OCI-LY3 (cell line): ENCODE results near the gene CENPE.

Source experiments
- H2AFZ ChIP-seq: fragments of 200-600, 300-600 bp; shearing (Covaris generic); 2 replicates; pipeline ENCODE4 v1.6.0; 2014; ENCODE audit warnings: antibody characterized with exemption, low read depth, low read length
- H3K27ac ChIP-seq: fragments of 200-600, 300-600 bp; sonication (generic); 2 replicates; pipeline ENCODE4 v1.5.1; 2014; ENCODE audit warnings: mild to moderate bottlenecking, low read length, moderate library complexity, mixed read lengths
- H3K27me3 ChIP-seq: fragments of 200-600, 300-600 bp; sonication (generic); 2 replicates; pipeline ENCODE4 v1.6.1; 2014; ENCODE audit warnings: low read depth, low read length, mixed read lengths
- H3K36me3 ChIP-seq: fragments of 200-600, 300-600 bp; sonication (generic); replicated peaks from 2 replicates; pipeline ENCODE3; 2014; ENCODE audit warnings: low read depth, low read length, mixed read lengths
- H3K4me1 ChIP-seq: fragments of 300-600, 200-600 bp; sonication (generic); 2 replicates; pipeline ENCODE4 v1.6.1; 2014; ENCODE audit warnings: low read length, mixed read lengths
- H3K4me2 ChIP-seq: fragments of 200-600, 300-600 bp; sonication (generic); 2 replicates; pipeline ENCODE4 v1.6.1; 2014; ENCODE audit warnings: low read length, mixed read lengths
- H3K4me3 ChIP-seq: fragments of 300-600, 200-600 bp; sonication (generic); 2 replicates; pipeline ENCODE4 v1.5.1; 2014; ENCODE audit warnings: antibody characterized with exemption, mild to moderate bottlenecking, low read length, moderate library complexity
- H3K79me2 ChIP-seq: fragments of 300-600, 200-600 bp; shearing (Covaris generic); 2 replicates; pipeline ENCODE4 v1.6.1; 2014; ENCODE audit warnings: mild to moderate bottlenecking, low read length, mixed read lengths
- H3K9ac ChIP-seq: fragments of 300-600, 200-600 bp; shearing (Covaris generic); 2 replicates; pipeline ENCODE4 v1.6.0; 2014; ENCODE audit warnings: mild to moderate bottlenecking, low read length, moderate library complexity
- H3K9me3 ChIP-seq: fragments of 200-600, 300-600 bp; shearing (Covaris generic); 2 replicates; pipeline ENCODE4 v1.6.1; 2014; ENCODE audit warnings: low read length, mixed read lengths; ENCODE audit not compliant: insufficient read depth
- H4K20me1 ChIP-seq: fragments of 200-600, 300-600 bp; sonication (generic); 2 replicates; pipeline ENCODE4 v1.6.1; 2016; ENCODE audit warnings: low read length, mixed read lengths; ENCODE audit not compliant: insufficient read depth
- EZH2phosphoT487 ChIP-seq: fragments of 200-600 bp; shearing (Covaris generic); IDR thresholded peaks from 2 replicates; pipeline ENCODE4 v1.6.1; 2018; ENCODE audit warnings: antibody characterized with exemption, mixed run types, low read depth
- TF ChIP-seq, protein P1 (sequence below): fragments of 200-600, 300-600 bp; sonication (generic); IDR thresholded peaks from 2 replicates; pipeline ENCODE4 v1.5.1; 2014; ENCODE audit warnings: antibody characterized with exemption, low read length, low read depth

Gene CENPE

GRCh38 chr4:103100691-103101090 is 97.5 kb downstream of the CENPE start:
- Histone ChIP-seq H3K79me2 (no peaks in the 10 kb centered on the region), H3K4me3 (no peak overlapping the region), H3K4me1 (peaks cover 8% of the 10 kb centered on the region; the same call in 1 of the 2 replicates), H3K4me2 (no peak overlapping the region), H3K9ac (no peak overlapping the region), H4K20me1 (no peaks in the 10 kb centered on the region), H3K9me3 (no peaks in the 10 kb centered on the region), H3K27me3 (no peaks in the 10 kb centered on the region), H2AFZ (no peak overlapping the region), H3K27ac (no peak overlapping the region), H3K36me3 (no peaks in the 10 kb centered on the region)
- no peak for TF ChIP-seq EZH2phosphoT487
- TF ChIP-seq, protein P1, sequence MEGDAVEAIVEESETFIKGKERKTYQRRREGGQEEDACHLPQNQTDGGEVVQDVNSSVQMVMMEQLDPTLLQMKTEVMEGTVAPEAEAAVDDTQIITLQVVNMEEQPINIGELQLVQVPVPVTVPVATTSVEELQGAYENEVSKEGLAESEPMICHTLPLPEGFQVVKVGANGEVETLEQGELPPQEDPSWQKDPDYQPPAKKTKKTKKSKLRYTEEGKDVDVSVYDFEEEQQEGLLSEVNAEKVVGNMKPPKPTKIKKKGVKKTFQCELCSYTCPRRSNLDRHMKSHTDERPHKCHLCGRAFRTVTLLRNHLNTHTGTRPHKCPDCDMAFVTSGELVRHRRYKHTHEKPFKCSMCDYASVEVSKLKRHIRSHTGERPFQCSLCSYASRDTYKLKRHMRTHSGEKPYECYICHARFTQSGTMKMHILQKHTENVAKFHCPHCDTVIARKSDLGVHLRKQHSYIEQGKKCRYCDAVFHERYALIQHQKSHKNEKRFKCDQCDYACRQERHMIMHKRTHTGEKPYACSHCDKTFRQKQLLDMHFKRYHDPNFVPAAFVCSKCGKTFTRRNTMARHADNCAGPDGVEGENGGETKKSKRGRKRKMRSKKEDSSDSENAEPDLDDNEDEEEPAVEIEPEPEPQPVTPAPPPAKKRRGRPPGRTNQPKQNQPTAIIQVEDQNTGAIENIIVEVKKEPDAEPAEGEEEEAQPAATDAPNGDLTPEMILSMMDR, result no peak

DNA sequence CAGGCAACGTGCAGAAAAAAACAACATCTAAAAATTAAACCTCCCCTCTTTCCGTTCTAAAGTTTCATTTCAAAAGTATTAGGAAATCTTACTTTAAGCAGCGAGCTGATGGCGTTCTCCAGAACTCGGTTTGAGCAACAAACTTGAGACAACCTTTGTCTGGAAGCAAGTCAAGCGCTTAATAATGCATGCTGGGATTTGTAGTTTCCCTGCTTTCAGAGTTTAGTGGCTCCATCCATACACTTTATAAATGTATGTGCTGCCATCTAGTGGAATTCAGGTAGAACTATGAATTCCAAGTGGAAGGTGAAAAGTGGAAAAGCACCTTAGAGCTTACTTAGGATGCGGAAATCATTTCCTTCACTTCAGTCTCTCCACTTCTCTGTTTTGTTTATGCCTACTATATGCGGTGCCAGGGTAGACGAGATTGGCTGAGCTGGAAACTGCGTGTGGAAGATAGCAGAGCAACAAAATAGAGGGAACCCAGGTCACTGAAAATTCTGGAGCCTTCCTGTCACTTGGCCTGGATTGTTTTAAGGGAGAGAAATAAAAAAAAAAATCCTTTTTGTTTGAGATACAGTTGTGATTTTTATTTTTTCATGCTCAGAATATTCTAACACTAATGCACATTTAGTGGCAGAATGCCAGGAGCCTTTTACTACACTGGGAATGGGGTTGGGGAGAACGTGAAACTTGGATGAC is 98.3 kb downstream of the CENPE start, which contains the start of gene BDH2:
BDH2 (minus strand) TSS at position 144 of the 702 bp plus-strand sequence. CDS start 3,580 bp downstream, outside the sequence.
- Histone ChIP-seq H4K20me1 (no peaks in the 10 kb centered on the region), H3K27me3 (no peaks in the 10 kb centered on the region), H3K9ac (peak within 1 kb of the TSS; percentile 62), H3K36me3 (no peaks in the 10 kb centered on the region), H3K79me2 (no peaks in the 10 kb centered on the region), H3K4me2 (peak within 1 kb of the TSS; percentile 81), H2AFZ (peak within 1 kb of the TSS; percentile 87), H3K27ac (no peak within 1 kb of the TSS), H3K9me3 (no peaks in the 10 kb centered on the region), H3K4me3 (peak within 1 kb of the TSS; percentile 74), H3K4me1 (peaks cover 8% of the 10 kb centered on the region; the same call in 1 of the 2 replicates)
- TF ChIP-seq, protein P1, result peak; percentile 80
- TF ChIP-seq EZH2phosphoT487, result no peak

GRCh38 chr4:103098756-103099440 is 99.2 kb downstream of the CENPE start:
- no peak overlapping the region for H3K27ac ChIP-seq
- H4K20me1 ChIP-seq, result no peaks in the 10 kb centered on the region
- no peaks in the 10 kb centered on the region for H3K27me3 ChIP-seq
- H2AFZ ChIP-seq, result peak overlapping the region; percentile 87
- peak overlapping the region; percentile 74 for H3K4me3 ChIP-seq
- no peaks in the 10 kb centered on the region for H3K36me3 ChIP-seq
- H3K9ac ChIP-seq, result peak overlapping the region; percentile 62
- H3K4me1 ChIP-seq, result peaks cover 8% of the 10 kb centered on the region; the same call in 1 of the 2 replicates
- peak overlapping the region; percentile 81 for H3K4me2 ChIP-seq
- no peaks in the 10 kb centered on the region for H3K79me2 ChIP-seq
- TF ChIP-seq, protein P1, result no peak
- TF ChIP-seq EZH2phosphoT487, result no peak
- H3K9me3 ChIP-seq, result no peaks in the 10 kb centered on the region

DNA sequence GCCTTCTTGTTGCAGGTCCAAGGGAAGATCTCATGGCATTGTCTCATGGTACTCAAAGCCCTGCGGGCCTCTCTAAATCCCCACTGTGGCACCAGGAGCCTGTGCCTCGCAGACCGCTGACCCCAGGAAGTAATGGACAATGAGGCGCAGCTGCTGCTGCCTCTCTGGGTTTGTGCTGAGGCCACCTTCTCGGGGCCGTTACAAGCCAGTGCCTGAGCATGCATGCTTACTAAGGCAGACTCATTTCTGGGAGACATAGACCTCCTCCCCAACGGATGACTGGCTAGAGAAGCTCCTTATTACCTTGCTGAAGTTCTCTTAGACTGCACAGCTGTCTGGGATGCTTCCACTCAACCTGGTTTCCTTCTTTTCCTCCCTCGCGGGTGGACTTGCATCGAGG is 99.8 kb downstream of the CENPE start:
- Histone ChIP-seq H3K27me3 (no peaks in the 10 kb centered on the region), H3K4me3 (no peak overlapping the region)

More for the DNA sequence above, 99.8 kb downstream of the CENPE start:
- no peak overlapping the region for H3K27ac ChIP-seq
- H3K4me2 ChIP-seq, result no peak overlapping the region
- no peaks in the 10 kb centered on the region for H3K79me2 ChIP-seq
- TF ChIP-seq, protein P1, result no peak
- TF ChIP-seq EZH2phosphoT487, result no peak
- no peak overlapping the region for H2AFZ ChIP-seq
- H4K20me1 ChIP-seq, result no peaks in the 10 kb centered on the region
- H3K4me1 ChIP-seq, result peaks cover 8% of the 10 kb centered on the region; the same call in 1 of the 2 replicates
- no peaks in the 10 kb centered on the region for H3K36me3 ChIP-seq
- no peaks in the 10 kb centered on the region for H3K9me3 ChIP-seq
- no peak overlapping the region for H3K9ac ChIP-seq
